HepG2 (cell line): ENCODE results near the gene TRIM23. TPM values are rescaled to one million over a fixed set of nuclear protein-coding genes. Genes with fewer than 3 reads are reported as not detected.

Experiments used
- AHR ChIP-seq: IDR thresholded peaks from 2 replicates; pipeline ENCODE4 v1.6.1; 2018; ENCODE audit warnings: missing genetic modification reagents, missing compliant biosample characterization
- ATF7 ChIP-seq, 2 experiments: fragments of 450-650 bp in 1 of 2; sonication (generic) in 1 of 2; formaldehyde crosslinking in 1 of 2; IDR thresholded peaks; 2 replicates each; pipeline versions ENCODE4 v1.4.0 to v1.6.1; 2016 to 2020; ENCODE audit warnings: antibody characterized with exemption in 1 of 2, mild to moderate bottlenecking in 1 of 2, missing genetic modification reagents in 1 of 2
- GABPA ChIP-seq, 2 experiments: IDR thresholded peaks; 2 replicates each; pipeline ENCODE4 v1.6.1; 2011 to 2016; ENCODE audit warnings: low read depth in 2 of 2, low read length in 1 of 2, missing biosample characterization in 1 of 2, missing genetic modification characterization in 1 of 2
- GTF2F1 ChIP-seq: fragments of 150-350 bp; IDR thresholded peaks from 2 replicates; pipeline ENCODE4 v1.6.1; 2014; ENCODE audit warnings: low read length
- GZF1 ChIP-seq: sonication (generic); formaldehyde crosslinking; IDR thresholded peaks from 2 replicates; pipeline ENCODE4 v1.5.1; 2020; ENCODE audit warnings: mild to moderate bottlenecking, missing genetic modification reagents
- HES4 ChIP-seq: sonication (generic); formaldehyde crosslinking; IDR thresholded peaks from 2 replicates; pipeline ENCODE4 v1.9.0; 2021; ENCODE audit warnings: mild to moderate bottlenecking, missing genetic modification reagents, borderline replicate concordance
- KLF6 ChIP-seq: IDR thresholded peaks from 2 replicates; pipeline ENCODE4 v1.8.0; 2016; ENCODE audit warnings: missing biosample characterization, missing genetic modification reagents
- NFIB ChIP-seq: sonication (generic); formaldehyde crosslinking; IDR thresholded peaks from 2 replicates; pipeline ENCODE4 v1.9.0; 2021; ENCODE audit warnings: missing genetic modification reagents, mild to moderate bottlenecking, borderline replicate concordance
- RFXAP ChIP-seq: sonication (generic); formaldehyde crosslinking; IDR thresholded peaks from 2 replicates; pipeline ENCODE4 v1.4.0; 2020; ENCODE audit warnings: missing genetic modification reagents, borderline replicate concordance
- SALL2 ChIP-seq: sonication (generic); formaldehyde crosslinking; IDR thresholded peaks from 2 replicates; pipeline ENCODE4 v1.8.1; 2023; ENCODE audit warnings: mild to moderate bottlenecking, missing genetic modification reagents, inconsistent platforms
- SMAD3 ChIP-seq: sonication (generic); formaldehyde crosslinking; IDR thresholded peaks from 2 replicates; pipeline ENCODE4 v1.4.0; 2020; ENCODE audit warnings: missing genetic modification reagents
- SMAD9 ChIP-seq: sonication (generic); formaldehyde crosslinking; IDR thresholded peaks from 2 replicates; pipeline ENCODE4 v1.5.1; 2020; ENCODE audit warnings: mild to moderate bottlenecking, missing genetic modification reagents
- ZBTB8A ChIP-seq: sonication (generic); formaldehyde crosslinking; IDR thresholded peaks from 2 replicates; pipeline ENCODE4 v1.4.0; 2020; ENCODE audit warnings: mild to moderate bottlenecking, low read depth, missing genetic modification reagents, borderline replicate concordance
- ZC3H4 ChIP-seq: sonication (generic); formaldehyde crosslinking; IDR thresholded peaks from 2 replicates; pipeline ENCODE4 v1.4.0; 2020; ENCODE audit warnings: missing genetic modification reagents, borderline replicate concordance
- ZGPAT ChIP-seq: IDR thresholded peaks from 2 replicates; pipeline ENCODE4 v1.6.1; 2016; ENCODE audit warnings: mild to moderate bottlenecking
- ZNF331 ChIP-seq: sonication (generic); formaldehyde crosslinking; IDR thresholded peaks from 2 replicates; pipeline ENCODE4 v1.4.0; 2020; ENCODE audit warnings: missing genetic modification reagents
- ZNF747 ChIP-seq: sonication (generic); formaldehyde crosslinking; IDR thresholded peaks from 2 replicates; pipeline ENCODE4 v1.8.1; 2023; ENCODE audit warnings: missing genetic modification reagents, mild to moderate bottlenecking, borderline replicate concordance
- polyA plus RNA-seq, 8 experiments: library from polyadenylated mRNA; depleted of rRNA in 3 of 8; stranded (reverse) in 7 of 8; unstranded in 1 of 8; fragments of >200 nt; fragmentation: Illumina TruSeq in 4 of 8; extraction: Trizol in 4 of 8; gene quantifications; 2 replicates each; pipeline versions ENCODE4 v1.2.1 to v1.2.3, GENCODE V29; 2011 to 2016; ENCODE audit warnings: low read depth in 4 of 8, missing spikeins in 1 of 8, mixed read lengths in 1 of 8; ENCODE audit not compliant: insufficient read depth in 1 of 8
- total RNA-seq, 5 experiments: library from RNA; depleted of rRNA; stranded (reverse); fragments of >200 nt; fragmentation: Illumina TruSeq; extraction: Trizol; gene quantifications; 2 replicates each; pipeline ENCODE4 v1.2.3, GENCODE V29; 2016; ENCODE audit warnings: low read depth in 1 of 5
- TF ChIP-seq, protein P1 (sequence below): sonication (generic); formaldehyde crosslinking; IDR thresholded peaks from 2 replicates; pipeline ENCODE4 v1.4.0; 2020; ENCODE audit warnings: missing genetic modification reagents
- TF ChIP-seq, protein P2 (sequence below): sonication (generic); formaldehyde crosslinking; conservative IDR thresholded peaks from 2 replicates; pipeline ENCODE4 v1.4.0; 2020; ENCODE audit warnings: missing genetic modification reagents
- TF ChIP-seq, protein P3 (sequence below): sonication (generic); formaldehyde crosslinking; IDR thresholded peaks from 2 replicates; pipeline ENCODE4 v1.4.0; 2020; ENCODE audit warnings: mild to moderate bottlenecking, low read depth, missing genetic modification reagents

Gene TRIM23
- total and polyA plus RNA-seq, 2 of the 13 experiments (the other 11 are each of a cell fraction or from before 2014, with no cell fraction given), result 4.6 to 11.4 TPM

- peak; percentile 62 for TF ChIP-seq GABPA (IDR thresholded peaks at IDR 0.05; ENCODE audit: low read depth, low read length)
- TF ChIP-seq GABPA (CRISPR knock-in tag; IDR thresholded peaks at IDR 0.05; ENCODE audit: low read depth), result peak; percentile 94
- no peak for TF ChIP-seq ZNF747
- TF ChIP-seq ZNF331 (CRISPR knock-in tag), result peak; percentile 60; the same call in 1 of the 2 replicates
- TF ChIP-seq, protein P1, sequence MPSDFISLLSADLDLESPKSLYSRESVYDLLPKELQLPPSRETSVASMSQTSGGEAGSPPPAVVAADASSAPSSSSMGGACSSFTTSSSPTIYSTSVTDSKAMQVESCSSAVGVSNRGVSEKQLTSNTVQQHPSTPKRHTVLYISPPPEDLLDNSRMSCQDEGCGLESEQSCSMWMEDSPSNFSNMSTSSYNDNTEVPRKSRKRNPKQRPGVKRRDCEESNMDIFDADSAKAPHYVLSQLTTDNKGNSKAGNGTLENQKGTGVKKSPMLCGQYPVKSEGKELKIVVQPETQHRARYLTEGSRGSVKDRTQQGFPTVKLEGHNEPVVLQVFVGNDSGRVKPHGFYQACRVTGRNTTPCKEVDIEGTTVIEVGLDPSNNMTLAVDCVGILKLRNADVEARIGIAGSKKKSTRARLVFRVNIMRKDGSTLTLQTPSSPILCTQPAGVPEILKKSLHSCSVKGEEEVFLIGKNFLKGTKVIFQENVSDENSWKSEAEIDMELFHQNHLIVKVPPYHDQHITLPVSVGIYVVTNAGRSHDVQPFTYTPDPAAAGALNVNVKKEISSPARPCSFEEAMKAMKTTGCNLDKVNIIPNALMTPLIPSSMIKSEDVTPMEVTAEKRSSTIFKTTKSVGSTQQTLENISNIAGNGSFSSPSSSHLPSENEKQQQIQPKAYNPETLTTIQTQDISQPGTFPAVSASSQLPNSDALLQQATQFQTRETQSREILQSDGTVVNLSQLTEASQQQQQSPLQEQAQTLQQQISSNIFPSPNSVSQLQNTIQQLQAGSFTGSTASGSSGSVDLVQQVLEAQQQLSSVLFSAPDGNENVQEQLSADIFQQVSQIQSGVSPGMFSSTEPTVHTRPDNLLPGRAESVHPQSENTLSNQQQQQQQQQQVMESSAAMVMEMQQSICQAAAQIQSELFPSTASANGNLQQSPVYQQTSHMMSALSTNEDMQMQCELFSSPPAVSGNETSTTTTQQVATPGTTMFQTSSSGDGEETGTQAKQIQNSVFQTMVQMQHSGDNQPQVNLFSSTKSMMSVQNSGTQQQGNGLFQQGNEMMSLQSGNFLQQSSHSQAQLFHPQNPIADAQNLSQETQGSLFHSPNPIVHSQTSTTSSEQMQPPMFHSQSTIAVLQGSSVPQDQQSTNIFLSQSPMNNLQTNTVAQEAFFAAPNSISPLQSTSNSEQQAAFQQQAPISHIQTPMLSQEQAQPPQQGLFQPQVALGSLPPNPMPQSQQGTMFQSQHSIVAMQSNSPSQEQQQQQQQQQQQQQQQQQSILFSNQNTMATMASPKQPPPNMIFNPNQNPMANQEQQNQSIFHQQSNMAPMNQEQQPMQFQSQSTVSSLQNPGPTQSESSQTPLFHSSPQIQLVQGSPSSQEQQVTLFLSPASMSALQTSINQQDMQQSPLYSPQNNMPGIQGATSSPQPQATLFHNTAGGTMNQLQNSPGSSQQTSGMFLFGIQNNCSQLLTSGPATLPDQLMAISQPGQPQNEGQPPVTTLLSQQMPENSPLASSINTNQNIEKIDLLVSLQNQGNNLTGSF (CRISPR knock-in tag), result no peak
- TF ChIP-seq NFIB (CRISPR knock-in tag), result no peak
- no peak for TF ChIP-seq HES4 (CRISPR knock-in tag)
- TF ChIP-seq SMAD9, result no peak
- no peak for TF ChIP-seq ZBTB8A (CRISPR knock-in tag)
- TF ChIP-seq KLF6 (CRISPR knock-in tag), result 0 out of 2 replicates have a peak, but pooled peaks have one; percentile 53
- peak; percentile 41; the same call in 1 of the 2 replicates for TF ChIP-seq ZGPAT (CRISPR knock-in tag)
- no peak for TF ChIP-seq GZF1 (CRISPR knock-in tag)
- TF ChIP-seq, protein P2, sequence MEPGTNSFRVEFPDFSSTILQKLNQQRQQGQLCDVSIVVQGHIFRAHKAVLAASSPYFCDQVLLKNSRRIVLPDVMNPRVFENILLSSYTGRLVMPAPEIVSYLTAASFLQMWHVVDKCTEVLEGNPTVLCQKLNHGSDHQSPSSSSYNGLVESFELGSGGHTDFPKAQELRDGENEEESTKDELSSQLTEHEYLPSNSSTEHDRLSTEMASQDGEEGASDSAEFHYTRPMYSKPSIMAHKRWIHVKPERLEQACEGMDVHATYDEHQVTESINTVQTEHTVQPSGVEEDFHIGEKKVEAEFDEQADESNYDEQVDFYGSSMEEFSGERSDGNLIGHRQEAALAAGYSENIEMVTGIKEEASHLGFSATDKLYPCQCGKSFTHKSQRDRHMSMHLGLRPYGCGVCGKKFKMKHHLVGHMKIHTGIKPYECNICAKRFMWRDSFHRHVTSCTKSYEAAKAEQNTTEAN (CRISPR knock-in tag), result no peak
- TF ChIP-seq SALL2 (CRISPR knock-in tag), result no peak; the same call in 1 of the 2 replicates
- no peak for TF ChIP-seq GTF2F1
- TF ChIP-seq RFXAP (CRISPR knock-in tag), result no peak
- no peak for TF ChIP-seq ZC3H4 (CRISPR knock-in tag)
- TF ChIP-seq, protein P3, sequence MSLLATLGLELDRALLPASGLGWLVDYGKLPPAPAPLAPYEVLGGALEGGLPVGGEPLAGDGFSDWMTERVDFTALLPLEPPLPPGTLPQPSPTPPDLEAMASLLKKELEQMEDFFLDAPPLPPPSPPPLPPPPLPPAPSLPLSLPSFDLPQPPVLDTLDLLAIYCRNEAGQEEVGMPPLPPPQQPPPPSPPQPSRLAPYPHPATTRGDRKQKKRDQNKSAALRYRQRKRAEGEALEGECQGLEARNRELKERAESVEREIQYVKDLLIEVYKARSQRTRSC (CRISPR knock-in tag), result no peak
- no peak for TF ChIP-seq ATF7 (IDR thresholded peaks at IDR 0.05)
- no peak for TF ChIP-seq ATF7 (CRISPR knock-in tag; IDR thresholded peaks at IDR 0.05)
- TF ChIP-seq AHR (CRISPR knock-in tag), result no peak
- peak; percentile 50; the same call in 1 of the 2 replicates for TF ChIP-seq SMAD3 (CRISPR knock-in tag)
Observed at GRCh38 chr5:65624571-65625555, 730 bp upstream of the TRIM23 start, which contains the start of the genes SHLD3 and TRAPPC13 (continued).
